IMR-90 (cell line): ENCODE measurements around the gene LAP3.

Experiments
- CEBPB ChIP-seq: IDR thresholded peaks from 2 replicates; pipeline ENCODE4 v1.6.1; 2012; ENCODE audit warnings: low read depth, low read length, improper control_type of control experiment
- CTCF ChIP-seq: conservative IDR thresholded peaks from 2 replicates; pipeline ENCODE4 v1.5.1; 2012; ENCODE audit warnings: mild to moderate bottlenecking, low read depth, low read length, improper control_type of control experiment
- MAFK ChIP-seq: IDR thresholded peaks from 2 replicates; pipeline ENCODE4 v1.6.1; 2012; ENCODE audit warnings: low read depth, low read length, improper control_type of control experiment
- MXI1 ChIP-seq: IDR thresholded peaks from 2 replicates; pipeline ENCODE4 v1.6.1; 2012; ENCODE audit warnings: low read depth, mild to moderate bottlenecking, low read length, moderate library complexity, borderline replicate concordance
- POLR2A ChIP-seq: IDR thresholded peaks from 2 replicates; pipeline ENCODE4 v1.6.1; 2012; ENCODE audit warnings: mild to moderate bottlenecking, low read depth, low read length
- RFX5 ChIP-seq: IDR thresholded peaks from 2 replicates; pipeline ENCODE4 v1.8.0; 2012; ENCODE audit warnings: low read depth, mild to moderate bottlenecking, low read length, moderate library complexity
- USF2 ChIP-seq: fragments of 150-350 bp; IDR thresholded peaks from 2 replicates; pipeline ENCODE4 v1.6.1; 2017; ENCODE audit warnings: mild to moderate bottlenecking, antibody characterized with exemption, low read length, low read depth

GRCh38 chr4:17552427-17552826 is 24.6 kb upstream of the LAP3 start:
- no peak for TF ChIP-seq MXI1
- TF ChIP-seq POLR2A: no peak
- TF ChIP-seq MAFK: no peak
- no peak for TF ChIP-seq USF2
- TF ChIP-seq CTCF: no peak
- no peak for TF ChIP-seq CEBPB
- TF ChIP-seq RFX5: no peak
